ENCODE measurements around the gene NGRN. TPM values are rescaled to one million over a fixed set of nuclear protein-coding genes. Genes with fewer than 3 reads are reported as not detected.
A peak's percentile ranks its signal among the peaks of the same experiment; 100 is the strongest.
"Not testable (repeated sequence)": the region's sequence is repeated elsewhere in the genome, so short reads cannot be mapped to it uniquely, and the experiment has no call there.

The NGRN gene
- polyA plus RNA-seq, 10 donors, result 89.7 to 112 (median 103) TPM

GRCh38 chr15:90271459-90272166 is 6.1 kb downstream of the NGRN start:
- DNase-seq, result no peak

GRCh38 chr15:90278467-90278866 is 13.0 kb downstream of the NGRN start:
- DNase-seq, result not testable (repeated sequence)

- not testable (repeated sequence) for DNase-seq
These were observed 15.3 kb downstream of the NGRN start for GRCh38 chr15:90280743-90281142.

- not testable (repeated sequence) for DNase-seq
These were observed 16.2 kb downstream of the NGRN start for GRCh38 chr15:90281637-90282036.

GRCh38 chr15:90286678-90287077 is 21.2 kb downstream of the NGRN start:
- peak in 2 of 3 donors; percentile 11 to 58 for DNase-seq

GRCh38 chr15:90287101-90287500 is 21.6 kb downstream of the NGRN start:
- DNase-seq, result peak in 1 of 3 donors; percentile 9

- peak in 1 of 3 donors; percentile 14 for DNase-seq
These were observed 22.5 kb downstream of the NGRN start for GRCh38 chr15:90287946-90288345.

- no peak for DNase-seq
These were observed 26.3 kb downstream of the NGRN start for GRCh38 chr15:90291679-90292356.

- peak; percentile 16 to 42 (median 24) for DNase-seq
These were observed 27.8 kb downstream of the NGRN start for GRCh38 chr15:90293040-90293810.

GRCh38 chr15:90294159-90294558 is 28.7 kb downstream of the NGRN start:
- DNase-seq, result no peak

GRCh38 chr15:90294601-90295269 is 29.3 kb downstream of the NGRN start:
- no peak for DNase-seq

GRCh38 chr15:90295270-90295648 is 29.8 kb downstream of the NGRN start:
- DNase-seq, result no peak

- DNase-seq, result not testable (repeated sequence)
These were observed 30.9 kb downstream of the NGRN start for GRCh38 chr15:90296316-90296884.

- DNase-seq, result no peak
These were observed 31.5 kb downstream of the NGRN start for GRCh38 chr15:90297021-90297420.

GRCh38 chr15:90300541-90300940 is 35.1 kb downstream of the NGRN start:
- DNase-seq, result no peak

GRCh38 chr15:90300988-90301706 is 35.7 kb downstream of the NGRN start:
- peak in 1 of 3 donors; percentile 53 for DNase-seq

GRCh38 chr15:90301707-90302300 is 36.3 kb downstream of the NGRN start:
- no peak for DNase-seq

- not testable (repeated sequence) for DNase-seq
These were observed 39.9 kb downstream of the NGRN start for GRCh38 chr15:90305355-90305754.

GRCh38 chr15:90305932-90306331 is 40.5 kb downstream of the NGRN start:
- no peak for DNase-seq

- DNase-seq, result no peak
These were observed 41.1 kb downstream of the NGRN start for GRCh38 chr15:90306560-90306959.

GRCh38 chr15:90307661-90308060 is 42.2 kb downstream of the NGRN start:
- DNase-seq, result no peak

Measured in muscle of back (tissue), 11 donors.